GM12878 (cell line): ENCODE data around the gene FGFBP1. TPM values are rescaled to one million over a fixed set of nuclear protein-coding genes. Genes with fewer than 3 reads are reported as not detected.

Experiments
- ATAC-seq: fragments of 200-7000 bp; cut with Tn5 transposase; 3 replicates; pipeline ENCODE4 v1.9.1; 2020; ENCODE audit warnings: mild to moderate bottlenecking, moderate library complexity
- BruUV-seq: library from RNA; stranded (reverse); fragments of 400-500 nt; replicated peaks from 2 replicates; lab custom pipeline; 2021; lab: Mats Ljungman, UMichigan
- CTCF ChIA-PET: fragments of 300-600 bp; sonication (Branson Sonifier 250); formaldehyde crosslinking; extraction: SDS; loops from one replicate; lab custom pipeline; 2021; ENCODE audit warnings: inconsistent platforms; lab: Yijun Ruan, JAX
- POLR2A ChIA-PET: fragments of 350-600 bp; formaldehyde crosslinking; extraction: SDS; loops from one replicate; lab custom pipeline; 2021; ENCODE audit warnings: inconsistent platforms; lab: Charles Lee
- RAD21 ChIA-PET: fragments of 300-600 bp; sonication (Branson Sonifier 250); formaldehyde crosslinking; loops from one replicate; lab custom pipeline; 2023; ENCODE audit warnings: antibody characterized with exemption; ENCODE audit not compliant: unreplicated experiment; lab: Charles Lee
- SMC1A ChIA-PET: fragments of 300-600 bp; sonication (Branson Sonifier 250); formaldehyde crosslinking; loops from one replicate; lab custom pipeline; 2023; ENCODE audit not compliant: unreplicated experiment, uncharacterized antibody; lab: Charles Lee
- DNase-seq: peaks from one replicate; pipeline ENCODE4 v3.0.0-alpha.2; 2011; ENCODE audit warnings: low read depth, low spot score
- FAIRE-seq: peaks from 3 replicates; lab custom pipeline; 2011; peaks lifted over from hg19 to GRCh38; lab: Jason Lieb, UNC
- H2AFZ ChIP-seq: 2 replicates; pipeline ENCODE4 v1.6.0; 2011; ENCODE audit warnings: low read depth, low read length, control low read depth; ENCODE audit not compliant: control insufficient read depth
- H3K27ac ChIP-seq: 2 replicates; pipeline ENCODE4 v1.5.1; 2011; ENCODE audit warnings: control low read depth; ENCODE audit not compliant: control insufficient read depth, insufficient read depth
- H3K27me3 ChIP-seq, 2 experiments: replicated peaks in 1 of 2; 2 replicates each; pipeline versions ENCODE4 v1.6.0 to v1.6.1; 2011; ENCODE audit warnings: low read length in 1 of 2; ENCODE audit not compliant: control insufficient read depth in 2 of 2, insufficient read depth in 2 of 2
- H3K36me3 ChIP-seq, 2 experiments: 2 replicates each; pipeline ENCODE4 v1.5.1; 2011; ENCODE audit warnings: low read length in 1 of 2; ENCODE audit not compliant: control insufficient read depth in 2 of 2, insufficient read depth in 2 of 2
- H3K4me1 ChIP-seq: 2 replicates; pipeline ENCODE4 v1.6.1; 2011; ENCODE audit warnings: mild to moderate bottlenecking, low read length, moderate library complexity, mixed read lengths; ENCODE audit not compliant: control insufficient read depth, insufficient read depth
- H3K4me2 ChIP-seq: 2 replicates; pipeline ENCODE4 v1.6.0; 2011; ENCODE audit warnings: control low read depth; ENCODE audit not compliant: control insufficient read depth, insufficient read depth
- H3K4me3 ChIP-seq: fragments of 200-600 bp; sonication (generic); 2 replicates; pipeline ENCODE4 v1.5.1; 2016
- H3K79me2 ChIP-seq: 2 replicates; pipeline ENCODE4 v1.6.0; 2011; ENCODE audit warnings: low read length; ENCODE audit not compliant: control insufficient read depth, insufficient read depth
- H3K9ac ChIP-seq: 2 replicates; pipeline ENCODE4 v1.8.0; 2011; ENCODE audit warnings: low read length, control low read depth, mixed read lengths; ENCODE audit not compliant: control insufficient read depth, insufficient read depth
- H3K9me3 ChIP-seq: replicated peaks from 3 replicates; pipeline ENCODE4 v1.5.1; 2011; ENCODE audit warnings: mild to moderate bottlenecking, low read length; ENCODE audit not compliant: control insufficient read depth, insufficient read depth
- H4K20me1 ChIP-seq: 2 replicates; pipeline ENCODE4 v1.6.0; 2011; ENCODE audit not compliant: control insufficient read depth, insufficient read depth
- BCL11A ChIP-seq: IDR thresholded peaks from 2 replicates; pipeline ENCODE4 v1.6.1; 2011; ENCODE audit warnings: low read depth, low read length
- BRCA1 ChIP-seq: IDR thresholded peaks from 2 replicates; pipeline ENCODE4 v1.6.1; 2011; ENCODE audit warnings: low read depth, low read length, improper control_type of control experiment
- CHD2 ChIP-seq: IDR thresholded peaks from 2 replicates; pipeline ENCODE4 v1.6.1; 2011; ENCODE audit warnings: low read depth, low read length, improper control_type of control experiment, borderline replicate concordance
- CTCF ChIP-seq, 3 experiments: IDR thresholded peaks in 2 of 3; conservative IDR thresholded peaks in 1 of 3; 2 replicates each; pipeline ENCODE4 v1.5.1; 2011; ENCODE audit warnings: low read depth in 3 of 3, low read length in 3 of 3, mild to moderate bottlenecking in 3 of 3, control low read depth in 2 of 3, moderate library complexity in 2 of 3, inconsistent platforms in 1 of 3, mixed read lengths in 1 of 3; ENCODE audit not compliant: control insufficient read depth in 2 of 3, insufficient read depth in 1 of 3; ENCODE audit errors: extremely low read depth in 1 of 3
- IKZF1 ChIP-seq: fragments of 450-650 bp; conservative IDR thresholded peaks from 2 replicates; pipeline ENCODE4 v1.6.1; 2017; ENCODE audit warnings: antibody characterized with exemption, mild to moderate bottlenecking
- IKZF2 ChIP-seq, 2 experiments: fragments of 450-650 bp; IDR thresholded peaks; 2 replicates each; pipeline ENCODE4 v1.6.1; 2017; ENCODE audit warnings: mild to moderate bottlenecking in 2 of 2, moderate library complexity in 2 of 2
- IRF5 ChIP-seq: fragments of 450-650 bp; IDR thresholded peaks from 2 replicates; pipeline ENCODE4 v1.6.1; 2017; ENCODE audit warnings: borderline replicate concordance
- MLLT1 ChIP-seq: fragments of 450-650 bp; IDR thresholded peaks from 2 replicates; pipeline ENCODE4 v1.6.1; 2016; ENCODE audit warnings: mild to moderate bottlenecking
- RFX5 ChIP-seq: IDR thresholded peaks from 2 replicates; pipeline ENCODE4 v1.6.1; 2011; ENCODE audit warnings: low read depth, low read length, improper control_type of control experiment
- SP1 ChIP-seq: IDR thresholded peaks from one replicate; pipeline ENCODE4 v1.6.1; 2011; ENCODE audit warnings: low read depth, low read length
- STAT3 ChIP-seq: IDR thresholded peaks from 2 replicates; pipeline ENCODE4 v1.6.1; 2011; ENCODE audit warnings: low read depth, low read length, improper control_type of control experiment
- SUPT20H ChIP-seq: IDR thresholded peaks from 2 replicates; pipeline ENCODE4 v1.6.1; 2011; ENCODE audit warnings: low read depth, mild to moderate bottlenecking, low read length, moderate library complexity, borderline replicate concordance; ENCODE audit not compliant: control insufficient read depth
- TARDBP ChIP-seq: IDR thresholded peaks from 2 replicates; pipeline ENCODE4 v1.6.1; 2016; ENCODE audit warnings: borderline replicate concordance
- TCF3 ChIP-seq: IDR thresholded peaks from 2 replicates; pipeline ENCODE4 v1.6.1; 2012; ENCODE audit warnings: low read depth, mild to moderate bottlenecking, low read length, borderline replicate concordance; ENCODE audit not compliant: insufficient read depth
- ZNF207 ChIP-seq: fragments of 450-650 bp; IDR thresholded peaks from 2 replicates; pipeline ENCODE4 v1.6.1; 2014; ENCODE audit warnings: antibody characterized with exemption, mild to moderate bottlenecking, borderline replicate concordance
- ZNF274 ChIP-seq: IDR thresholded peaks from one replicate; pipeline ENCODE4 v1.8.0; 2011; ENCODE audit not compliant: insufficient read length, insufficient read depth
- WGBS: methylation state at CpG from one replicate; pipeline ENCODE4 v1.1.6; 2016; ENCODE audit warnings: low lambda C conversion rate; ENCODE audit not compliant: insufficient replicate concordance, insufficient coverage; ENCODE audit errors: missing lambda C conversion rate; 5-methylcytosine and 5-hydroxymethylcytosine counted together
- in situ Hi-C: fragments of 300-500 bp; cut with MboI; formaldehyde crosslinking; loops from 9 replicates; pipeline ENCODE4 v1.14.3; 2018; ENCODE audit warnings: mixed read lengths
- intact Hi-C: fragments of 100-400 bp; cut with micrococcal nuclease; formaldehyde crosslinking; loops from one replicate; pipeline ENCODE4 v1.14.2; 2022; ENCODE audit not compliant: unreplicated experiment
- polyA plus RNA-seq, 11 experiments: library from polyadenylated mRNA; depleted of rRNA in 4 of 11; unstranded in 6 of 11; stranded (reverse) in 5 of 11; fragments of >200 nt; fragmentation: Nextera tagmentation in 4 of 11; fragmentation: Illumina TruSeq in 1 of 11; extraction: Ambion mirVana in 4 of 11; extraction: Trizol in 1 of 11; gene quantifications; 1 replicate in 1 of 11; 2 replicates in 10 of 11; pipeline versions ENCODE4 v1.2.1 to v1.2.3, GENCODE V29; 2011 to 2016; ENCODE audit warnings: inconsistent platforms in 2 of 11, missing spikeins in 2 of 11, low read depth in 1 of 11
- total RNA-seq, 4 experiments: library from RNA; depleted of rRNA in 3 of 4; stranded (reverse); fragments of >200 nt in 3 of 4; fragmentation: Illumina TruSeq in 1 of 4; extraction: Trizol in 1 of 4; gene quantifications; 2 replicates each; pipeline versions ENCODE4 v1.2.1 to v1.2.3, GENCODE V29; 2013 to 2021

Gene FGFBP1
- total and polyA plus RNA-seq, 10 of the 15 experiments (the other 5 are each of a cell fraction or from before 2014, with no cell fraction given) = 0.09 to 0.11 (median 0.09) TPM; not detected in 7

- no peak within 1 kb of the TSS for H3K4me2 ChIP-seq
- H3K79me2 ChIP-seq = no peaks in the 10 kb centered on the region
- BruUV-seq = no TSS peak
- ChIA-PET SMC1A (interaction anchor here (0.5 to 1.6 kb wide), 6 partner anchors 38 to 935 kb away, joined by 3 to 6 read pairs (median 4); no protein-coding TSS in a partner anchor), POLR2A (interaction anchor here (1.5 kb wide), 1 partner anchor 34 kb away, joined by 3 read pairs; no protein-coding TSS in a partner anchor), RAD21 (interaction anchor here (0.7 to 2.1 kb wide), 5 partner anchors 39 to 197 kb away, joined by 3 to 8 read pairs (median 3); no protein-coding TSS in a partner anchor), CTCF (interaction anchor here (0.5 to 4.4 kb wide), 11 partner anchors 10 to 243 kb away, joined by 3 to 24 read pairs (median 4); no protein-coding TSS in a partner anchor)
- H3K4me1 ChIP-seq = peaks cover 5% of the 10 kb centered on the region; the same call in 1 of the 2 replicates
- H3K9me3 ChIP-seq = no peaks in the 10 kb centered on the region
- DNase-seq = no peak
- WGBS = 13% methylated on average over 9 of the region's 9 CpGs
- in situ Hi-C loops (loop anchor here (25.0 kb wide), 1 partner anchor 726 kb away; no protein-coding TSS in a partner anchor), intact Hi-C loops (loop anchor here (1.0 kb wide), 1 partner anchor 38 kb away; no protein-coding TSS in a partner anchor)
- peak; percentile 89 for ATAC-seq
- no peaks in the 10 kb centered on the region for H4K20me1 ChIP-seq
- H2AFZ ChIP-seq = no peak within 1 kb of the TSS
- no peak for FAIRE-seq
- H3K36me3 ChIP-seq = no peaks in the 10 kb centered on the region
- no peaks in the 10 kb centered on the region for H3K27me3 ChIP-seq
- no peak within 1 kb of the TSS for H3K27ac ChIP-seq
- H3K4me3 ChIP-seq = no peak within 1 kb of the TSS
- no peak within 1 kb of the TSS for H3K9ac ChIP-seq
- TF ChIP-seq SUPT20H = no peak
- no peak for TF ChIP-seq TCF3
- no peak for TF ChIP-seq BCL11A
- TF ChIP-seq ZNF274 = no peak
- no peak for TF ChIP-seq IRF5
- TF ChIP-seq CHD2 = no peak
- TF ChIP-seq TARDBP = no peak
- no peak for TF ChIP-seq RFX5
- peak; percentile 37 for TF ChIP-seq IKZF1
- no peak for TF ChIP-seq MLLT1
- no peak for TF ChIP-seq ZNF207
- no peak for TF ChIP-seq SP1
- TF ChIP-seq BRCA1 = no peak
- peak; percentile 36 to 47 (median 44); a peak in 5 of 6 replicates for TF ChIP-seq CTCF (IDR thresholded peaks at IDR 0.05 in 2 of 3, conservative IDR thresholded peaks at IDR 0.05 in 1 of 3; ENCODE audit: control insufficient read depth in 2 of 3, extremely low read depth in 1 of 3, insufficient read depth in 1 of 3, low read depth in 3 of 3, low read length in 3 of 3)
- TF ChIP-seq IKZF2 (IDR thresholded peaks at IDR 0.05) = 0 out of 4 replicates have a peak, but pooled peaks of 1 of the 2 experiments have one; percentile 31
- TF ChIP-seq STAT3 = no peak
These were observed 24.5 kb upstream of the FGFBP1 start, which contains the start of gene FGFBP2 for GRCh38 chr4:15963001-15963451. Gene FGFBP2, minus strand, starts transcription at chr4:15963175. Its CDS starts 46 bp downstream, at chr4:15963129.
